ENCODE measurements around the gene SMIM33.
"Not testable (repeated sequence)": the region's sequence is repeated elsewhere in the genome, so short reads cannot be mapped to it uniquely, and the experiment has no call there.

Gene SMIM33

GRCh38 chr5:139470821-139471300 is at the start of gene SMIM33:
Gene SMIM33, plus strand, starts transcription at chr5:139471004. Its CDS starts 118 bp downstream, at chr5:139471122.
- no peak for DNase-seq (ENCODE audit: low read depth)

GRCh38 chr5:139422307-139422893 is 48.4 kb upstream of the SMIM33 start:
- no peak for DNase-seq (ENCODE audit: low read depth)

GRCh38 chr5:139425497-139425896 is 45.3 kb upstream of the SMIM33 start:
- DNase-seq (ENCODE audit: low read depth) = no peak

- no peak for DNase-seq (ENCODE audit: low read depth)
These were observed 44.5 kb upstream of the SMIM33 start for GRCh38 chr5:139426203-139426885.

GRCh38 chr5:139430015-139430414 is 40.8 kb upstream of the SMIM33 start:
- no peak for DNase-seq (ENCODE audit: low read depth)

GRCh38 chr5:139431706-139432105 is 39.1 kb upstream of the SMIM33 start:
- peak; percentile 20 for DNase-seq (ENCODE audit: low read depth)

- DNase-seq (ENCODE audit: low read depth) = no peak
These were observed 35.1 kb upstream of the SMIM33 start for GRCh38 chr5:139435676-139436075.

GRCh38 chr5:139438707-139439012 is 32.1 kb upstream of the SMIM33 start:
- no peak for DNase-seq (ENCODE audit: low read depth)

GRCh38 chr5:139439013-139439903 is 31.5 kb upstream of the SMIM33 start, which contains the start of gene DNAJC18:
Gene DNAJC18, minus strand, starts transcription at chr5:139439525. Its CDS starts 80 bp downstream, at chr5:139439445.
- peak; percentile 51 for DNase-seq (ENCODE audit: low read depth)

- DNase-seq (ENCODE audit: low read depth) = not testable (repeated sequence)
These were observed 30.4 kb upstream of the SMIM33 start for GRCh38 chr5:139440416-139440815.

GRCh38 chr5:139443831-139444453 is 26.9 kb upstream of the SMIM33 start:
- peak; percentile 82 for DNase-seq (ENCODE audit: low read depth)

- DNase-seq (ENCODE audit: low read depth) = no peak
These were observed 25.3 kb upstream of the SMIM33 start for GRCh38 chr5:139445325-139446170.

GRCh38 chr5:139446956-139447779 is 23.6 kb upstream of the SMIM33 start:
- no peak for DNase-seq (ENCODE audit: low read depth)

GRCh38 chr5:139451176-139451575 is 19.6 kb upstream of the SMIM33 start:
- DNase-seq (ENCODE audit: low read depth) = no peak

- no peak for DNase-seq (ENCODE audit: low read depth)
These were observed 18.7 kb upstream of the SMIM33 start for GRCh38 chr5:139451878-139452660.

- DNase-seq (ENCODE audit: low read depth) = no peak
These were observed 16.9 kb upstream of the SMIM33 start for GRCh38 chr5:139453683-139454567.

- DNase-seq (ENCODE audit: low read depth) = no peak
These were observed 16.1 kb upstream of the SMIM33 start for GRCh38 chr5:139454568-139455290.

- DNase-seq (ENCODE audit: low read depth) = no peak
These were observed 14.0 kb upstream of the SMIM33 start for GRCh38 chr5:139456776-139457175.

Data from HS-5 (cell line).